T1000 (cell line): ENCODE data around the gene INPPL1.

ENCODE experiments used
- DNase-seq: peaks from one replicate; lab custom pipeline; 2025; ENCODE audit warnings: mixed read lengths; lab: John Stamatoyannopoulos, UW

Gene INPPL1

GRCh38 chr11:72280726-72281315 is 56.3 kb downstream of the INPPL1 start:
- no peak for DNase-seq

- DNase-seq: no peak
Measured at GRCh38 chr11:72283947-72284346, 59.4 kb downstream of the INPPL1 start.

- DNase-seq: no peak
Measured at GRCh38 chr11:72287293-72287692, 62.7 kb downstream of the INPPL1 start.
